H1 (cell line): ENCODE results near the gene LHFPL2.

ENCODE experiments used
- POLR2AphosphoS5 ChIP-seq: IDR thresholded peaks from 2 replicates; pipeline ENCODE4 v1.6.1; 2011; ENCODE audit warnings: low read depth, low read length
- TF ChIP-seq, protein P1 (sequence below), 3 experiments: IDR thresholded peaks; 1 replicate in 2 of 3; 2 replicates in 1 of 3; pipeline versions ENCODE4 v1.5.1 to v1.6.1; 2011; ENCODE audit warnings: low read length in 3 of 3, mild to moderate bottlenecking in 3 of 3, inconsistent platforms in 2 of 3, low read depth in 1 of 3, moderate library complexity in 1 of 3; ENCODE audit not compliant: insufficient read depth in 1 of 3; ENCODE audit errors: control extremely low read depth in 1 of 3

DNA sequence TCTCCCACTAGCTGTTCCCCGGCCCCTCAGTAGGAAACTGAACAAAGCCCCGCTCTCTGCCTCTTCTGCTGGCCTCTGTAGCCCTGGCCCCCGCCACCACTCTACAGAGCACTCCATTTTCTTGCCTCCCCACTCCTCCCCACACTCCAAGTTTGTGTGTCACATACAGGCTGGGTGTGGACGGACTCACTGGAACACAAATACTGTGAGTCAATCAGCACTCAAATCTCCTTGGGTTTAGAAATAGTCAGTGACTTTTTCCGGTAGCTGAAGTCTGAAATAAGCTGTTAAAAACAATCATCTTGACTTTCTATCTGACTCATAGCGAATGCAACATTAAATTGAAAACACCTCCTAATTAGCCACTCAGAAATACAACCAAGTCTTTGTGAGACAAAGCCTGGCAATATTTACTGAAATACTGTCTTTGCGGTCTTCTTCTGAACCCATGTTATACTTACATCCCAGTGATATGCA is 122.5 kb downstream of the LHFPL2 start:
- no peak for TF ChIP-seq POLR2AphosphoS5
- TF ChIP-seq, protein P1, sequence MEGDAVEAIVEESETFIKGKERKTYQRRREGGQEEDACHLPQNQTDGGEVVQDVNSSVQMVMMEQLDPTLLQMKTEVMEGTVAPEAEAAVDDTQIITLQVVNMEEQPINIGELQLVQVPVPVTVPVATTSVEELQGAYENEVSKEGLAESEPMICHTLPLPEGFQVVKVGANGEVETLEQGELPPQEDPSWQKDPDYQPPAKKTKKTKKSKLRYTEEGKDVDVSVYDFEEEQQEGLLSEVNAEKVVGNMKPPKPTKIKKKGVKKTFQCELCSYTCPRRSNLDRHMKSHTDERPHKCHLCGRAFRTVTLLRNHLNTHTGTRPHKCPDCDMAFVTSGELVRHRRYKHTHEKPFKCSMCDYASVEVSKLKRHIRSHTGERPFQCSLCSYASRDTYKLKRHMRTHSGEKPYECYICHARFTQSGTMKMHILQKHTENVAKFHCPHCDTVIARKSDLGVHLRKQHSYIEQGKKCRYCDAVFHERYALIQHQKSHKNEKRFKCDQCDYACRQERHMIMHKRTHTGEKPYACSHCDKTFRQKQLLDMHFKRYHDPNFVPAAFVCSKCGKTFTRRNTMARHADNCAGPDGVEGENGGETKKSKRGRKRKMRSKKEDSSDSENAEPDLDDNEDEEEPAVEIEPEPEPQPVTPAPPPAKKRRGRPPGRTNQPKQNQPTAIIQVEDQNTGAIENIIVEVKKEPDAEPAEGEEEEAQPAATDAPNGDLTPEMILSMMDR (IDR thresholded peaks at IDR 0.05; ENCODE audit: control extremely low read depth in 1 of 3, insufficient read depth in 1 of 3, low read depth in 1 of 3, low read length in 3 of 3), result no peak
